ENCODE measurements around the gene LRRC36. TPM values are rescaled to one million over a fixed set of nuclear protein-coding genes. Genes with fewer than 3 reads are reported as not detected.
"Not testable (repeated sequence)": the region's sequence is repeated elsewhere in the genome, so short reads cannot be mapped to it uniquely, and the experiment has no call there.

The LRRC36 gene
- polyA plus RNA-seq, 1 experiment = not detected

DNA sequence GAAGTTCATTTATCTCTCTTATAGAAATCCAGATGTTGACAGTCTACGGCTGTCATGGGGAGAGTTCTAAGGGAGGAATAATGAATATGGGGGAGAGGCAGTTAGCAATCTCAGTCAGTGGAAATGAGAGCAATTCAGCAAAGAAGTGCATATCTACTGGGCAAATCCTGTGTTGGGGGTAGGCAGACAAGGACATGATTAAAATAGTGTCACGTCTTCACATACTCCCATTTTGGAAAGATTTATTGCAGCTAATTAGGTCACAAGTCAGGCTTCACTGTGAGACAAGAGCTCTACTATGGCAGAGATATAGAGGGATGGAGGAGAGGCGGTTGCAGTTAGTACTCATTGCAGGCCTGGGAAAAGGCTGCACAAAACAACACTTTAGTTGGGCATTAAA lies 29.8 kb downstream of the LRRC36 start:
- TF ChIP-seq, protein P1, sequence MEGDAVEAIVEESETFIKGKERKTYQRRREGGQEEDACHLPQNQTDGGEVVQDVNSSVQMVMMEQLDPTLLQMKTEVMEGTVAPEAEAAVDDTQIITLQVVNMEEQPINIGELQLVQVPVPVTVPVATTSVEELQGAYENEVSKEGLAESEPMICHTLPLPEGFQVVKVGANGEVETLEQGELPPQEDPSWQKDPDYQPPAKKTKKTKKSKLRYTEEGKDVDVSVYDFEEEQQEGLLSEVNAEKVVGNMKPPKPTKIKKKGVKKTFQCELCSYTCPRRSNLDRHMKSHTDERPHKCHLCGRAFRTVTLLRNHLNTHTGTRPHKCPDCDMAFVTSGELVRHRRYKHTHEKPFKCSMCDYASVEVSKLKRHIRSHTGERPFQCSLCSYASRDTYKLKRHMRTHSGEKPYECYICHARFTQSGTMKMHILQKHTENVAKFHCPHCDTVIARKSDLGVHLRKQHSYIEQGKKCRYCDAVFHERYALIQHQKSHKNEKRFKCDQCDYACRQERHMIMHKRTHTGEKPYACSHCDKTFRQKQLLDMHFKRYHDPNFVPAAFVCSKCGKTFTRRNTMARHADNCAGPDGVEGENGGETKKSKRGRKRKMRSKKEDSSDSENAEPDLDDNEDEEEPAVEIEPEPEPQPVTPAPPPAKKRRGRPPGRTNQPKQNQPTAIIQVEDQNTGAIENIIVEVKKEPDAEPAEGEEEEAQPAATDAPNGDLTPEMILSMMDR (IDR thresholded peaks at IDR 0.05; ENCODE audit: insufficient read depth, low read depth, low read length) = no peak
- ChIA-PET CTCF (interaction anchor here (0.6 to 1.3 kb wide), 3 partner anchors 13 to 109 kb away, joined by 3 to 4 read pairs (median 3); no protein-coding TSS in a partner anchor), POLR2A (no interaction called here)
- Histone ChIP-seq H3K36me3 (ENCODE audit: control insufficient read depth, insufficient read depth, low read length) (no peaks in the 10 kb centered on the region), H3K27me3 (ENCODE audit: control insufficient read depth, insufficient read depth, low read length) (peaks cover 15% of the 10 kb centered on the region), H3K4me3 (ENCODE audit: low read depth, low read length) (no peak overlapping the region)
- DNase-seq (ENCODE audit: low read depth) = no peak

DNA sequence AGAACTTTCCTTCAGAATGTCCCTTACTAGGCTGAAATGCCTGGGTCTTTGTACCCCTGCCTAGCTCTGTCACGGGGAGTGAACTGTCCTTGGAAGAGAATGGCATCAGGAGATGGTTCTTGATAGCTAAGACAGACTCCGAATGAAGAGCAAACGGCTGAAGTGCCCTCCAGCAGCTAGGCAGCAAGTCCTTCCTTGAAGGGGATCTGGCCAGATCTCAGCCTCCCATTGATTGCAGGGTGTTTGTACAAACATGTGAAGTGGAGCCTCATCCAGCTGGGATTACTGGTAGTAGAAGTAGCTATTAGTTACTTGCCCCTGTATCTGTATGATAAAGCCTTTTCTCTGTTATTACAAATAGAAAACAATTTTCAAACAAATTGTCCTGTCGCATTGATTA lies 30.9 kb downstream of the LRRC36 start:
- Histone ChIP-seq H3K27me3 (ENCODE audit: control insufficient read depth, insufficient read depth, low read length) (peaks cover 15% of the 10 kb centered on the region), H3K36me3 (ENCODE audit: control insufficient read depth, insufficient read depth, low read length) (no peaks in the 10 kb centered on the region), H3K4me3 (ENCODE audit: low read depth, low read length) (no peak overlapping the region)
- ChIA-PET CTCF (interaction anchor here (0.7 to 1.3 kb wide), 3 partner anchors 14 to 858 kb away, joined by 3 to 4 read pairs (median 3); no protein-coding TSS in a partner anchor), POLR2A (no interaction called here)
- no peak for DNase-seq (ENCODE audit: low read depth)
- TF ChIP-seq, protein P1 (IDR thresholded peaks at IDR 0.05; ENCODE audit: insufficient read depth, low read depth, low read length) = no peak

DNA sequence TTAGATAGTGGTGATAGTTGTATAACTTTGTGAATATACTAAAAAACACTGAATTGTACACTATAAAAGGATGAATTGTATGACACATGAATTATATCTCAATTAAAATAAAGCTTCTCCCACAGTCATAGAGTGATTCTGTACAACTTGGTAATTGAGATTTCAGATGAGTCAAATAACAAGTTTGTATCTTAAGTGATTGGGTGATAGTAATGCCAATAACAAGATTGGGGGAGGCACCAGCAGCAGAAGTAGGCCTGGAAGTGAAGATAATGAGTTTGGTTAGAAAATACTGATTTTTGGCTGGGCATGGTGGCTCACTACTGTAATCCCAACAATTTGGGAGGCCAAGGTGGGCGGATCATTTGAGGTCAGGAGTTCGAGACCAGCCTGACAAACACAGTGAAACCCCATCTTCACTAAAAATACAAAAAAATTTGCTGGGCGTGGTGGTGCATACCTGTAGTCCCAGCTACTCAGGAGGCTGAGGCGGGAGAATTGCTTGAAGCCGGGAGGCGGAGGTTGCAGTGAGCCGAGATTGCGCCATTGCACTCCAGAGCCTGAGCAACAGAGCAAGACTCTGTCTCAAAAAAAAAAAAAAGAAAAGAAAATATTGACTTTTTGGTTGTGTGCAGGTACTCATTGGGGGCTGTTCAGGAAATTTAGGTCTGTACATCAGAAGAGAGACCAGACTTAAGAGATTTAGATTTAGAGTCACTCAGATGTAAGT lies 33.1 kb downstream of the LRRC36 start:
- H3K4me3 ChIP-seq (ENCODE audit: low read depth, low read length); POLR2A ChIA-PET; H3K36me3 ChIP-seq (ENCODE audit: control insufficient read depth, insufficient read depth, low read length); DNase-seq (ENCODE audit: low read depth): not testable (repeated sequence)
- CTCF ChIA-PET = interaction anchor here (0.5 kb wide), 1 partner anchor 10 kb away, joined by 3 read pairs; no protein-coding TSS in a partner anchor
- H3K27me3 ChIP-seq (ENCODE audit: control insufficient read depth, insufficient read depth, low read length) = peaks cover 14% of the 10 kb centered on the region

DNA sequence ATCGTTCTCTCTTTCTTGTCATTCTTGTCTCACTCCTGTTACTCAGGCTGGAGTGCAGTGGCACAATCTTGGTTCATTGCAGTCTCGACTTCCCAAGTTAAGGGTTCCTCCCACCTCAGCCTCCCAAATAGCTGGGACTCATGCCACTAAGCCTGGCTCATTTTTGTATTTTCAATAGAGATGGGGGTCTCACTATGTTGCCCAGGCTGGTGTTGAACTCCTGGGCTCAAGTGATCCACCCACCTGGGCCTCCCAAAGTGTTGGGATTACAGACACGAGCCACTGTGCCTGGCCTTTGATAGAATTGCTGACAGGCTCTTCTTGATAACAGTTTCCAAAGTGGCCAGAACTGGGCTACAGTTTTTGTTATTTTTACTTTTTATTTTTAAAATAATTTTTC lies 34.4 kb downstream of the LRRC36 start:
- ChIA-PET CTCF (no interaction called here), POLR2A (no interaction called here)
- no peak for DNase-seq (ENCODE audit: low read depth)
- TF ChIP-seq, protein P1 (IDR thresholded peaks at IDR 0.05; ENCODE audit: insufficient read depth, low read depth, low read length) = no peak
- H3K27me3 ChIP-seq (ENCODE audit: control insufficient read depth, insufficient read depth, low read length) = peaks cover 19% of the 10 kb centered on the region
- no peaks in the 10 kb centered on the region for H3K36me3 ChIP-seq (ENCODE audit: control insufficient read depth, insufficient read depth, low read length)
- H3K4me3 ChIP-seq (ENCODE audit: low read depth, low read length) = no peak overlapping the region

DNA sequence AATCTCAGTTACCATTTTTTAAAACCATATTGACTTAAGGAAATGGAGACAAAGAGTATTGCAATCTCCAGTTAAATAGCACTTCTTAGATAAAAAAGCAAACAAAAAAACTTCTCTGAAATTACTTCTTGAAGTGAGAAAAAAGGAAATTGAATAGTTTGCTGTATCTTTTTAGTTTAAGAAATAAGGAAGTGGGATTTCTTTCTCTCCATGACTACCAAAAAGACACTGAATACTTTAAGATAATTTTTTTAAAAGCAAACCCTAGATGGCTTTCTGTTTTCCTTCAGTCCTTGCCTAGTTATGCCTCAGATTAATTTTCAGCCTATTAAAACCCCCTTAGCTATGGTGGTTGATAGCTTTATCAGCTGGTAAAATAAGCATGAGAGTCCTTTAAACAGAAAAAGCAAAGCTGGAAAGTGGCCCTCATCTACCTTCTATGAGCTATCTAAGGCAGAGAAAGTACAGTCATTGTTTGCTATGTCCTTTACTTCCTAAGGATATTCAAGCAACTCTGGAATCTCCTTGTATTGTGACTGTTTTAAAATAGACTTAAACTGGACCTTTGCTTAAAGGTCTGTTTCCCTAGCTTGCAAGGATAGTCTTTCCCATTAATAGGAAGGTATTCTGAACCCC lies 38.1 kb downstream of the LRRC36 start:
- Histone ChIP-seq H3K27me3 (ENCODE audit: control insufficient read depth, insufficient read depth, low read length) (peaks cover 14% of the 10 kb centered on the region), H3K36me3 (ENCODE audit: control insufficient read depth, insufficient read depth, low read length) (no peaks in the 10 kb centered on the region), H3K4me3 (ENCODE audit: low read depth, low read length) (no peak overlapping the region)
- ChIA-PET CTCF (interaction anchor here (0.7 to 1.2 kb wide), 2 partner anchors 35 to 129 kb away, joined by 3 to 4 read pairs; no protein-coding TSS in a partner anchor), POLR2A (no interaction called here)
- TF ChIP-seq, protein P1 (IDR thresholded peaks at IDR 0.05; ENCODE audit: insufficient read depth, low read depth, low read length) = no peak
- no peak for DNase-seq (ENCODE audit: low read depth)
